Embryonic facial prominence (tissue), 1 donor: ENCODE measurements around the gene FAM120C.

Experiments
- DNase-seq: peaks from one replicate; pipeline ENCODE4 v3.0.0-alpha.2; 2016; ENCODE audit errors: extremely low spot score

The FAM120C gene, protein sequence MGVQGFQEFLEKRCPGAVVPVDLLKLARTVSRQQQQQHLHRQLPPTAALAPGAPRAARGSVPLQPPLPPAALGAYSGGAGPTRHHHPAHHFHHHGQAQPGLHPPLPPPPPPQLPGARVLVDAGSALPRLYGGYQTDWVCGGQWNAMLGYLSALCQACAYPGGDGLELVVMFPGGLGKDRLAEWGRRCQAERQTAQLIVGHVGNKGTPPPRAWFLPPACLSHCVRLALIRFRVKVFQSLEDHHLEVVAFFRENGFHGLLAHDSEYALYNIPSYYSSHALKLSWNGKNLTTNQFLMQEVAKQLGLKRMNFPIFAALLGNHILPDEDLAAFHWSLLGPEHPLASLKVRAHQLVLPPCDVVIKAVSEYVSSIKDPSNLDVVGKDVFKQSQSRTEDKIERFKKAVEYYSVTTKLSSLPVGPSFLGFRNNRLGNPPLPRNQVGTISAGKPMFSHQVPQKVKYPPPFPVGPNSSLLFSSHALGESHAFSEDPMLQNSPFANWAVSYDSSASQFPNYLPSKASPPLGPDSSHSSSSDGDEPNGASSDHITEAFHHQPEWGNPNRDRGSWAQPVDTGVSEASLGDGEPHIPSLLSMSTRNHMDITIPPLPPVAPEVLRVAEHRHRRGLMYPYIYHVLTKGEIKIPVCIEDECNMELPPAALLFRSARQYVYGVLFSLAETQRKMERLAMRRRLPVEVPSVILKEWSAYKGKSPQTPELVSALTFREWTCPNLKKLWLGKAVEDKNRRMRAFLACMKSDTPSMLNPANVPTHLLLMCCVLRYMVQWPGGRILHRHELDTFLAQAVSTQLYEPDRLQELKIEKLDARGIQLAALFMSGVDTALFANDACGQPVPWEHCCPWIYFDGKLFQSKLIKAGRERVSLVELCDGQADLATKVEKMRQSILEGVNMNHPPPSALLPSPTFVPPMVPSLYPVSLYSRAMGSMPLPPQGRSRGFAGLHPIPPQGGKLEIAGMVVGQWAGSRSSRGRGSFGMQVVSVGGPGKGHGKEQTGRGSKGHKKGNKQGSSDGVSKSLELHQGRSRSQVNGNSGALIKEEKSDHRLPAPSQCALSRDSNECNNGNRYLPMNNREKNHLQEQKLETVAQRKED

DNA sequence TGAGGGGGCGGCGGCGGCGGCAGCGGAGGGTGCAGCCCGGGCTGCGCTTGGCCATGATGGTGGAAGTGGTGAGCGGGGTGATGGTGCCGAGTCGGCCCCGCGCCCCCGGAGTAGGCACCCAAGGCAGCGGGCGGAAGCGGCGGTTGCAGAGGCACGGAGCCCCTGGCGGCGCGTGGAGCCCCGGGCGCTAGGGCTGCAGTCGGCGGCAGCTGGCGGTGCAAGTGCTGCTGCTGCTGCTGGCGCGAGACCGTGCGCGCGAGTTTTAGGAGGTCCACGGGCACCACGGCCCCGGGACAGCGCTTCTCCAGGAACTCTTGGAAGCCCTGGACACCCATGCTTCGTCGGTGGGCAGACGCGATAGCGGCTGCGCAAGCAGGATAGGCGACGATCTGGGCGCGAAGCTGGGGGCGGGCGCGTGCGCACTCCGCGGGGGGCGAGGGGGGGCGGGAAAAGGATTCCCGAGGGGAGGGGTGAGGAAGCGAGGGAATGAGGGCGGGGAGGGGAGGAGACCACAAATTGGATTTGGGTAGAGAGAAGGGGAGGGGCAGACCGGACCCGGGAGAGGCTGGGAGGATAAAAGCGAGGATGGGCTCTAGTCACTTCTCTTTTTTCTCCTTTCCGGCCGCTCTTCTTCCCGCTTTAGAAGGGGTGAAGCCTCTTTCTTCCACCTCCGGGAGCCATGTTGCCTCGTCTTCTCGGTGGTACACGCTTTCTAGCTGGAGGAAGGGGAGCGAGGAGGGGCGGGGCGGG is at the start of gene FAM120C:
Gene FAM120C (minus strand): TSS at position 391 of the 750 bp plus-strand sequence. CDS start 56 bp downstream, at position 335.
- peak; percentile 60 for DNase-seq

DNA sequence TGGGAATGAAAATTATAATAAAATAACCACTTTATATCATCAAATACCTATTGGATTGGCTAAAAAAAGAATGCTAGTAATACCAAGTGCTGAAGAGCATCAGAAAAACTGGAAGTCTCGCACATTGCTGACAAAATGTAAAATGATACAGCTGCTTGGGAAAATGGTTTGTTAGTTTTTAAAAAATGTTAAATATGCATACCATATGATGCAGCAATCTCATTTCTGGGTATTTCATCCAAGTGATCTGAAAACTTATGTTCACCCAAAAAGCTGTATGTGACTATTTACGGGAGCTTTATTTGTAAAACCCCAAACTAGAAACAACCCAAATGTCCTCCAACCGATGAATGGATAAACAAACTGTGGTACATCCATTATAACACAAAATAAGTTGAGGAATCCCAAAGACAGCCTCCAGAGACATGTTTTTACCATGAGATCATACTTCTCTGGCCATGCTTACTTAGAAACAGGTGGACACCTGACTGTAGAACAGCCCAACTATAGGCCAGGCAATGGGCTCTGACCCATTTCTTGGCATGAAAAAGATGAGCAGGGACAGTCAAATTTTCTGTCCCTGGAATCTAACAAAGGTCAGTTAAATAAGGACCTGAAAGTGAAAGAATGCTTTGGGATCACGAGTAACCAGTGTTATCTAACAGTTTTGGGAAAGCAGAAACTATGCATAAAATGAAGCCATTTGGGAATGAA is 47.5 kb upstream of the FAM120C start:
- no peak for DNase-seq

DNA sequence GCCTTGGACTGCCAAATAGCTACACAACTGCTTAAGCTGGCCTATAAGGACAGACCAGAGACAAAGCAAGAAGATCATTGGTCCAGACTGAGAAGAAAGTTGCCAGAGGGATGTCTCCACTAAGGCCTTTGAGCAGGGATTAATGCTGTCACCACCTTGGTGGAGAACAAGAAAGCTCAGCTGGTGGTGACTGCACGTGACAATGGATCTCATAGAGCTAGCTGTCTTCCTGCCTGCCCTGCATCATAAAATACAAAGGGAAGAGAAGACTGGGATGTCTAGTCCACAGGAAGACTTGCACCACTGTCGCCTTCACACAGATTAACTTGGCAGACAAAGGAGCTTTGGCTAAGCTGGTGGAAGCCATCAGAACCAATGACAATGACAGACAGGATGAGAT is 40.5 kb upstream of the FAM120C start:
- DNase-seq: no peak

DNA sequence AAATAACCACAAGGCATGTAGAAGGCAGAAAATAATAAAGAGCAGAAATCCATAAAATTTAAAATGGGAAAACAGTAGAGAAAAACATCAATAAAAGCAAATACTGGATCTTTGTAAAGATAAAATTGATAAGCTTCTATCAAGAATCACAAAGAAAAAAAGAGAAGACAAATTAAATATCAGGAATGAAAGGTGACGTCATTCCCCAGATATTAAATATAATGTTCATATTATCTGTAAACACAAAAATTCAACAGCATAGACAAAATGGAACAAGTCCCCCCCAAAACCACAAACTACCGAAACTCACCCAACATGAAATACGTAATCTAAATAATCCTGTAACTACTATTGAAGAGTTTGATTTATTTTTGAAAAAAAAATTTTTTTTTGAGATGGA is 30.5 kb upstream of the FAM120C start:
- DNase-seq: no peak

DNA sequence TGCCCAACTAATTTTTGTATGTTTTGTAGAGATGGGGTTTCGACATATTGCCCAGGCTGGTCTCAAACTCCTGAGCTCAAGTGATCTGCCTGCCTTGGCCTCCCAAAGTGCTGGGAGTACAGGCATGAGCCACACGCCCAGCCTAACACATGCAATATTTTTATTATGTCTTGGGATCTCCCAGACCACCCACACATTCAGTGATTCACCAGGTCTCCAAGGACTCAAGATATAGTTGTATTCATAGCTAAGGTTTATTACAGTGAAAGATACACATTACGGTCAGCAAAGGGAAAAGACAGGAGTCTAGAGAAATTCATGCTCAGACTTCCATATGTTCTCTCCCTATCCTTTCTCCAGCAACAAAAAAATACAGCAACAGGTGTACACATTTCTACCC is 25.5 kb upstream of the FAM120C start:
- no peak for DNase-seq

DNA sequence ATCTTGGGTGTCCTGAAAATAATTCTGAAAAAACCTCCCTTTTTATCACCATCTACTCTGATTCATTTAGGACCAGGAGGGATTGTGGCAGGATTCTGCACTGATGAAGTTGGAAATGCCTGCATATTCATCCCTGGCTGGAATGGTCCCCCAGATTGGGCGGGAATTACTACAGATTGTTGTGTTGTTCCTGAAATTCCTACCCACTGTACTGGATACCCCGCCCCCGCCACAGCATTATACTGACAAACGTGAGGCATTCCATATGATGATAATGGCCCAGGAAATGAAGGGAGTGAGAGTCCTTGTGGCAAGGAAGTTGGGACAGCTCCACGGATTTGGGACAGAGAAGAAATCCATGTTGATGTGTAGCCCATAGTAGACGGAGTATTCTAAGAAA is 15.2 kb upstream of the FAM120C start:
- DNase-seq: no peak

DNA sequence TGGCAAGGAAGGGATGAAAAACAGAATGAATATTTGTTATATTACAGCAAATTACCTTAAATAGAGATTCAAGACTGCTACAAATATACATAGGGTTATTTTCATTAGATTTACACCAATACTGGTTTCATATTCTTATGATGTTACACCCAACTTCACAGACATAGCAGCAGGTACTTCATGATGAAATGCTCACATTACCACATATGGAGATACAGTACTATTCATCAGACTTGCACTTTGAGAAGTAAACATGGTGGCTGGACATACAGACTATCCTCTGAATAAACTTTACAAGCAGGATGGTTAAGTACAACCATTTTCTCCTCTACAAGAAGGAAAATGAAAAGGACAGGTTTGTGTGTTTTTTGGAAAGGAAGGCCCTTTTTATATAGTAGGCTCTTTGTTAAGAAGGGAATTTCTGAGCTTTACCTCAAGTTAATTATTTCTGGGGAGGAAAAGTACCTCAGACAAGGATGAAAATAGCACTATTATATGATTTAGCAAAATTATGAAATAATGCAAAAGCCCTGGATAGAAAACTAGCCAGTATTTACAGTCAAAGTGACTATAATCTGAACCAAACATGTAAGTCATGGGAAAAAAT is 12.0 kb upstream of the FAM120C start:
- no peak for DNase-seq

DNA sequence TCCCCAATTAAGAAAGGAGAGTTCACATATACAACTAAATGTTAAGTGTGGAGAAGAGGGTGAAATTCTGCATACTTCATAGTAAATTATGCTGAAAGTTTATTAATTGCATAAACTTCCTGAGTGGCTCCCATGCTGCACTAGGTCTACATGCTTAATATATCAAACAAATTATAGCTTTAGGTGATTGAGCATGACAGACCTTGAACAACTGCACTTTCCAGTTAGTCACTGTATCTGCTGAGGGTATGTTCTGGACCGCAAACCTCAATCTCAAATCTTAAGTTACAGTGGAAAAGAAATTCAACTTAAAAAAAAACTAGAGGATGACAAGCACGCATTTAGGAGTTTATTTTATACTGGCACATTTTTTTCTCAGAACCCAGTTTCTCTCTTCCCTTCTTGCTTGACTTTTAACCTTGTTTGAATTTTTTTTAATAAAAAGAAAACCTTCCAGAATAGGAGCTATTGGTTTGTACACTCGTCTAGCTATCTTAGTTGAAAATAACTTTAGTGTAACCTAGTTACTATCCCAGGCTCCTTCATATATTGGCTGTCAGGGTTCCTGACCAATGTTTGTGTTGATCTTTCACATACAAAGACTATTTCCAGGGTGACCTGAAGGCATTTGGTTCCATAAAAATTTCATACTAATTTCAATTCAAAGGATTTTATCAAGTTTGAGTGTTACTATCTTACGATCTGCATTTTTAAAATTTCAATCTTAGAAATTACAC is 10.2 kb upstream of the FAM120C start:
- no peak for DNase-seq

DNA sequence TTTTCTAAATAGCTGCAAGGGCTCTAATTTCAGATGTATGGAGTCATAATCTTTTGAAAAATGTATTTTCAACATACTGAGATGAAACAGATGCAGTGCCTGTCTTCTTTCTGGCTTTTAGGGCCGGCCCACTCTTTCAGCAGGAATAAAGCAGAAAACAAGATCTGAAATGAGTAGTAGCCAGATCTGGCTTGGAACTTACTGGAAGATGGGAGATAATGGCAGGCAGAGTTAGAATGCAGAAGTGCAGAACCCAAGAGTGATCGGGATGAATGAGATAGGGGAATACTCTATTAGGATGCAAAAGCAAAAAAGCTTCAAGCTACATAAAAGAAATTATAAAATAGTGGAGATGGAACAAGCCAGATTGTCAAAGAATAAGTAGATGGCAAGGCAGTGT is 1.4 kb upstream of the FAM120C start:
- no peak for DNase-seq

DNA sequence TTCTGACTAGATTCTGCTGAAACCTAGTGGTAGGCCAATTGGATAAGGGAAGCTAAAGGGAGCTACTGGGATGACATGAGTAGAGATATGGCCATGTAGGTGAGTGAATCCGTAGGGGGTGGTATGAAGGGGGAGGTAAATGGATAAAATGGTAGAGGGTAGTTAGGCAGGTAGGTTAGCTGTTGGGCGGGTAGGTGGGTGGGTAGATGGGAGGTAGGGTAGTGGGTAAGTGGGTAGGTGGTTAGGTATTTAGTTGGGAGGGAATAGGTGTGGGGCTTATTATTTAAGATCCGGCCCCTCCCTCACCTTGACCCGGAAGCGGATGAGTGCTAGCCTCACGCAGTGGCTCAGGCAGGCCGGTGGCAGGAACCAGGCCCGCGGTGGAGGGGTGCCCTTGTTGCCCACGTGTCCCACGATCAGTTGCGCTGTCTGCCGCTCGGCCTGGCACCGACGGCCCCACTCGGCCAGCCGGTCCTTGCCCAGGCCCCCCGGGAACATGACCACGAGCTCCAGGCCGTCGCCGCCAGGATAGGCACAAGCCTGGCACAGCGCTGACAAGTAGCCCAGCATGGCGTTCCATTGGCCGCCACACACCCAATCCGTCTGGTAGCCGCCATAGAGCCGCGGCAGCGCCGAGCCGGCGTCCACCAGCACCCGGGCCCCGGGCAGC is 725 bp downstream of the FAM120C start:
- DNase-seq: no peak

DNA sequence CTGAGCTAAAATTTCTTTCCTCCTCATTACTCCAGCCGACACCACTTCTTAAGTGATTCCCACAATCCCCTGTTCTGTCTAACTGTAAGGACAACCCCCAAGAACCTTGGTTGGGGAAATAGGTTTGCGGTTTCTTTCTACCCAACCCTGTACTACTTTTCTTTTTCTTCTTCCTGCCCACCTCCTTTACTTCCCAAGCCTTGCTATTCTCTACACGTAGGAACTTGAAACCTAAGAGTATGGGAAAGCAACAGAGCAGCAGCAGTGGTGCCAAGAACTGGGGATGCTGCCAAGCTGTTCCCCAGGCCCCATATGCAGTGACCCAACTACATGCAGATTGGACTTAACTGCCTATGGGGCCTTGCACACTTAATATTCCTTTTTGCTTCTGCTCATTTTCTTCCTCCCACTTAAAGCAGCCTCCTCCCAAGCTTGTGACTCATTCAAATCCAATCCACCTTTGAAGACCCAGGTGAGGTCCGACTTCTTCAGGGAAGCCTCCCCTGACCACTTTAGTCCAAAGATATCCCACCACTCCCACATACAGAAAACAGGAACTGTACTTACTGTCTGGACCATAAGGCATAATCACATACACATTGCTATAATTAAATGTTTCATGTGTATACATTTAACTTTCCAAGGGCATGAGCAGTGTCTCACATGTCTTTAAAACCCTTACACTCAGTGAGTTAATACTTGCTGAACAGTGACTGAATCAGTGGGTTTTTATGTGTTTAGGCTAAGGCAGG is 1.7 kb downstream of the FAM120C start:
- DNase-seq: no peak

DNA sequence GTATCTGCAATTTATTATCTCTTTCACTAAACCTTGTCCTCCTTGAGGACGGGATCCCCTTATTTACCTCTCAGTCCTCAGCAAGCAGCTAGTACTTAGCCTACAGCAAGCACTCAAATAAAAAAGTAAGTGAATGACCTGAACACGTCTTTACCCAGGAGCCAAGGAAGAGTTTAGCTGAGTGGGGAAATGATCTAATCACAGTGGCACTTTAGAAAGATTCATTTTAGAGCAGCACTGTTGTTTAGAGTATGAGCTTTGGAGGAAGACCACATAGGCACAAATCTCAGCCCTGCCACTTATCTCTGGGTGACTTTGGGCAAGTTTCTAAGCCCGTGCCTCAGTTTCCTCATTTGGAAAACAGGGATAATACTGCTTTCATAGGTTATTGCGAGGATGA is 2.7 kb downstream of the FAM120C start:
- DNase-seq: no peak

DNA sequence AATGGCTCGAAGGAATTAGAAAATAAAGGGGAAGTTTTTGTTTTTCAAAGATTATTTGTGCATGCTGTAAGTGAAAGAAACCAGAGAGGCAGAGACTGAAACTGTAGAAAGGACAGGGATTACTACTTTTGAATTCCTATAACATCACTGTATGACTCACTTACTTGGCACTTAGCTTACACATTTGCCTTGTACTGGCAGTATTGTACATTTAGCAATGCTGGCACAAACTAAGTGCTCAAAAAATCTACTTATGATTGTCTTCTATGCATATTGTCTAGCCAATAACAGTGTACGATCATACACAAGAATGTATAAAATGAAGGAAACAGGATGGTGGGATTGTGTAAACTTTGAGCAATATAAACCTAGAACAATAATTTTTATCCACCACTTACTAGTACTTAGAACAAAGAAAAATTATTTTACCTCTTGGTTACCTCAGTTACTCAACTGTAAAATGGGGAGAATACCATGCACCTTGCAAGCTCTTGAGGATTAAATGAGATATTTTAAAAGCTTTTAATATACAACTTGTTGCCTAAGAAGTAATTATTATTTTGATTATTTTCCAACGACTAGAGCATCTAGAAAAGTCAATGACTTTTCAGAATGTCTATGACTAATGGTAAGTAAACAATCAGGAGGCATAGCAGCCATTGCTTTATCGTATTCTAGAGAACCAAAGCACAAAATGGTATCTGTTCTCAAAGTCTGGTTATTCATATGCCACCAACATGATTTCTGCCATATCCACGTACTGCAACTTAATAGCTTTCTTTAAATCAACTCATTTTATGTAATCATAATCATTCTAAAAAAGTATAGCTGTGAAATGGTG is 4.7 kb downstream of the FAM120C start:
- DNase-seq: no peak

DNA sequence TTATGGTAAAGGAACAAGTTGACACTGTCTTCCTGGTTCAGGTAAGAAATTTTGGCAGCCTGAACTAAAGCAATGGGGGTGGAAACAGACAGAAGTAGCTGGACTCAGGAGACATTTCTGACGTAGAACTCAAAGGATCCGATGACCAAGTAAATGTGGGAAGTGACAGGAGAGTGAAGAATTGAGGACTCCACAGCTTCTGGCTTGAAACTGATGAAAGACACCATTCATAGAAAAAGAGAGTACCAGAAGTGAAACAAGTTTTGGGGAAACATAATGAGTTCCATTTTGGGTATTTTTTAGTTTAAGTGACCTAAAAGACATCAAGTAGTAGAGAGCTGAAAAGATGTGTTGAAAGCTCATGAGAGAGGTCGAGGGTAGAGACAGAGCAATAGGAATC is 5.7 kb downstream of the FAM120C start:
- no peak for DNase-seq

DNA sequence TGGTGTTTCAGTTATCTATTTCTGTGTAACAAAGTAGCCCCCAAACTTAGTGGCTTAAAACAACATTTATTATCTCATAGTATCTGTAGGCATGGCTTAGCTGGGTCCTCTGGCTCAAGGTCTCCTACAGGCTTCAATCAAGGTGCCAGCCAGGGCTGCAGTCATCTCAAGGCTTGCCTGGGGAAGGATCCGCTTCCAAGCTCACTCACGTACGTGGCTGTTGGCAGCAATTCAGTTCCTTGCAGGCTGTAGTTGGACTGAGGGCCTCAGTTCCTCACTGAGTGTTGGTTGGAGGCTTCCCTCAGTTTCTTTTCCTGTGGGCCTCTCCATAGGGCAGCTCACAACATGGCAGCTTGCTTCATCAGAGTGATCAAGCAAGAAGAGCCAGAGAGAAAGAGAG is 9.3 kb downstream of the FAM120C start:
- DNase-seq: no peak

DNA sequence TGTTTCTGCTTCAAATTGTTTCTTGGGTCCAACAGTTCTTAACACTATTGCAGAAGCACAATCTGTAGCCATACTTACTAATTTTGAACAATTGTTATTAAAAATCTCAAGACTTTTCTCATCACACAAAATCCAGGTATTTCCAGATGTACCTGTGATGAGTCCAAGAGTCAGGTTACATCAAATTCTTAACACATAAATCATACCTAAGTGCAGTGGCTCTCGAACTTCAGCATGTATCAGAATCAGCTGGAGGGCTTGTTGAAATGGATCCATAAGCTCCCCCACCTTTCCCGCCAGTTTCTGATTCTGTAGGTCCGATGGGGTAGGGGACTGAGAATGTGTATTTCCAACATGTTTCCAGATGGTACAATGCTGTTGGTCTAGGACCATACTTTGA is 10.6 kb downstream of the FAM120C start:
- no peak for DNase-seq

DNA sequence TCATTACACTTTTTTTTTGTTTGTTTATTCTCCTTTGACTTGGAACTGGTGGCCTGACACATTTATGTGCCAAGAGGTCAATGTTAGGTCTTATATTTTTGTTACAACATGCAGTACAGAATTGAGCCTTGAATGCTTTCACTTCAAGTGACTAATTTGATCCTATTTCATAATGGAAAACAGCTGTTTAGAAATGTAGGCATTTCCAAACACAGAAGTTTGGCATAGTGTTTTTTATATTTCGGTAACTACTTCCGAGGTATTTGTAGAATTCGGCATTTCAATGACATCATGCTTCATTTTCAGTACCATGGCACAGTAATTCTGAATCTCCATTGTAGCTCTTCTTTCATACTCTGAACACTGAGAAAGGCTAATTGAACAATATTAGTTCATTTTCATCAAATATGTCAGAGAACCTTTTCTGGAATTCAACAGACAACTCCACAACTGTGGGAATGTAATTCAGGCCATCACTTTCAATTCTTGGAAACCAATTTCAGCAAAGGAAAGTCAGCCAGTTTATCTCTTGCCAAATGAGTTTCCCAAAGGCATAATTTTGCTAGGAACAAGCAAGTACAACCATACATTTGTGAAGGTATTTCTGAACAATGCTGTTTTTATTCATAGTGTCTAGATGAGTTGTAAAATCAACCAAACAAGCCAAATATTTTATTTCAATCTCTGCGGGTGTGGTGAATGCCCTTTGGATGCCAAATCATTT is 11.4 kb downstream of the FAM120C start:
- DNase-seq: no peak
